ENCODE measurements around the gene ANKRD29. TPM values are rescaled to one million over a fixed set of nuclear protein-coding genes. Genes with fewer than 3 reads are reported as not detected.
A peak's percentile ranks its signal among the peaks of the same experiment; 100 is the strongest.

ANKRD29 gene
- total RNA-seq, 3 donors from 2014 or later = 1.5 to 3.3 (median 1.9) TPM

GRCh38 chr18:23671564-23671963 lies 8.9 kb upstream of the ANKRD29 start:
- ATAC-seq = no peak
- intact Hi-C loops (cut with DNase I, micrococcal nuclease) = no loop called here
- Histone ChIP-seq H3K4me3 (no peak overlapping the region), H3K36me3 (ENCODE audit: low read depth) (no peaks in the 10 kb centered on the region), H3K9me3 (no peaks in the 10 kb centered on the region), H3K4me1 (ENCODE audit: low read depth) (no peaks in the 10 kb centered on the region)
- TF ChIP-seq CTCF (IDR thresholded peaks at IDR 0.05) = no peak
- no peak for DNase-seq

- intact Hi-C loops (cut with DNase I, micrococcal nuclease) = no loop called here
- no peaks in the 10 kb centered on the region for H3K4me1 ChIP-seq (ENCODE audit: low read depth)
- ATAC-seq = no peak
- TF ChIP-seq CTCF (IDR thresholded peaks at IDR 0.05) = no peak
- no peak for DNase-seq
- H3K36me3 ChIP-seq (ENCODE audit: low read depth) = no peaks in the 10 kb centered on the region
- H3K9me3 ChIP-seq = no peaks in the 10 kb centered on the region
- no peak overlapping the region for H3K4me3 ChIP-seq
These were observed 7.2 kb upstream of the ANKRD29 start for GRCh38 chr18:23669804-23670405.

GRCh38 chr18:23669202-23669766 lies 6.6 kb upstream of the ANKRD29 start:
- DNase-seq (no peak), ATAC-seq (no peak)
- TF ChIP-seq CTCF (IDR thresholded peaks at IDR 0.05) = no peak
- intact Hi-C loops (cut with DNase I, micrococcal nuclease) = no loop called here
- H3K4me1 ChIP-seq (ENCODE audit: low read depth) = no peaks in the 10 kb centered on the region
- no peaks in the 10 kb centered on the region for H3K36me3 ChIP-seq (ENCODE audit: low read depth)
- H3K4me3 ChIP-seq = no peak overlapping the region
- no peaks in the 10 kb centered on the region for H3K9me3 ChIP-seq

- no peaks in the 10 kb centered on the region for H3K4me1 ChIP-seq (ENCODE audit: low read depth)
- no peaks in the 10 kb centered on the region for H3K9me3 ChIP-seq
- ATAC-seq (peak; percentile 80), DNase-seq (peak; percentile 64 to 76 (median 69))
- H3K4me3 ChIP-seq = no peak overlapping the region
- intact Hi-C loops (cut with DNase I, micrococcal nuclease) = no loop called here
- no peak for TF ChIP-seq CTCF (IDR thresholded peaks at IDR 0.05)
- no peaks in the 10 kb centered on the region for H3K36me3 ChIP-seq (ENCODE audit: low read depth)
These were observed 6.0 kb upstream of the ANKRD29 start for GRCh38 chr18:23668731-23669130.

GRCh38 chr18:23667114-23667513 lies 4.4 kb upstream of the ANKRD29 start:
- Histone ChIP-seq H3K4me1 (ENCODE audit: low read depth) (peaks cover 5% of the 10 kb centered on the region), H3K9me3 (no peaks in the 10 kb centered on the region), H3K36me3 (ENCODE audit: low read depth) (no peaks in the 10 kb centered on the region), H3K4me3 (no peak overlapping the region)
- ATAC-seq (no peak), DNase-seq (no peak)
- intact Hi-C loops (cut with DNase I, micrococcal nuclease) = no loop called here
- no peak for TF ChIP-seq CTCF (IDR thresholded peaks at IDR 0.05)
